OCI-LY1 (cell line): Measurements from ENCODE around the gene SHROOM2.

Experiments used
- EZH2 ChIP-seq: fragments of 200-600 bp; sonication (generic), shearing (Covaris generic); IDR thresholded peaks from 2 replicates; pipeline ENCODE4 v1.8.0; 2017; ENCODE audit warnings: borderline replicate concordance, mixed run types, mild to moderate bottlenecking, antibody characterized with exemption, low read length, moderate library complexity, mixed read lengths
- TF ChIP-seq, protein P1 (sequence below): fragments of 200-600 bp; sonication (generic), shearing (Covaris generic); IDR thresholded peaks from 2 replicates; pipeline ENCODE4 v1.5.1; 2017; ENCODE audit warnings: mild to moderate bottlenecking, antibody characterized with exemption, low read length, moderate library complexity, mixed read lengths

DNA sequence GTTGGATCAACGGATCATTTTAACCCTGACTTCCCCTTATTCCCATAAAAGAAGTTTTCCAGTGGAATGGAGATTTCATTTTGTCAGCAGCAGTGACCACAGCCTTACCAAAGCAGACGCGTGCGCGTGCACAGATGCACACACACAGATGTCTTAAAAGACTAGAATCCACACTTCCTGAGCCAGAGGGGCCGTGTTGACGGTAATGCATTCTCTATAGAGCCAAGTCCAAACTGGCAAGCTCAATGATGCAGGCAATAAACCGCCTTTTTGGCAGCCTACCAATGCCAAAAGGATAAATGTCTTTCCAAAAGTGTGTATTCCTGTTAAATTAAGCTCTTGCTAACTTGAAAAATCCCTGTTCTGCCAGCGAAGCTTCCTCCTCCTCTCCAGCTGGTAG lies 162.2 kb downstream of the SHROOM2 start:
- TF ChIP-seq, protein P1, sequence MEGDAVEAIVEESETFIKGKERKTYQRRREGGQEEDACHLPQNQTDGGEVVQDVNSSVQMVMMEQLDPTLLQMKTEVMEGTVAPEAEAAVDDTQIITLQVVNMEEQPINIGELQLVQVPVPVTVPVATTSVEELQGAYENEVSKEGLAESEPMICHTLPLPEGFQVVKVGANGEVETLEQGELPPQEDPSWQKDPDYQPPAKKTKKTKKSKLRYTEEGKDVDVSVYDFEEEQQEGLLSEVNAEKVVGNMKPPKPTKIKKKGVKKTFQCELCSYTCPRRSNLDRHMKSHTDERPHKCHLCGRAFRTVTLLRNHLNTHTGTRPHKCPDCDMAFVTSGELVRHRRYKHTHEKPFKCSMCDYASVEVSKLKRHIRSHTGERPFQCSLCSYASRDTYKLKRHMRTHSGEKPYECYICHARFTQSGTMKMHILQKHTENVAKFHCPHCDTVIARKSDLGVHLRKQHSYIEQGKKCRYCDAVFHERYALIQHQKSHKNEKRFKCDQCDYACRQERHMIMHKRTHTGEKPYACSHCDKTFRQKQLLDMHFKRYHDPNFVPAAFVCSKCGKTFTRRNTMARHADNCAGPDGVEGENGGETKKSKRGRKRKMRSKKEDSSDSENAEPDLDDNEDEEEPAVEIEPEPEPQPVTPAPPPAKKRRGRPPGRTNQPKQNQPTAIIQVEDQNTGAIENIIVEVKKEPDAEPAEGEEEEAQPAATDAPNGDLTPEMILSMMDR = no peak
- no peak for TF ChIP-seq EZH2
